PFSK-1 (cell line): ENCODE measurements around the gene PIM3.

ENCODE experiments used
- SIN3A ChIP-seq: IDR thresholded peaks from 2 replicates; pipeline ENCODE4 v1.6.1; 2012; ENCODE audit warnings: mild to moderate bottlenecking, low read length, moderate library complexity, borderline replicate concordance; ENCODE audit not compliant: insufficient read depth
- TF ChIP-seq, protein P1 (sequence below), 2 experiments: IDR thresholded peaks; 2 replicates each; pipeline versions ENCODE4 v1.6.1 to v1.8.0; 2011 to 2012; ENCODE audit warnings: low read depth in 2 of 2, low read length in 2 of 2, control low read depth in 1 of 2, inconsistent platforms in 1 of 2, mild to moderate bottlenecking in 1 of 2, moderate library complexity in 1 of 2; ENCODE audit not compliant: insufficient read depth in 1 of 2

DNA sequence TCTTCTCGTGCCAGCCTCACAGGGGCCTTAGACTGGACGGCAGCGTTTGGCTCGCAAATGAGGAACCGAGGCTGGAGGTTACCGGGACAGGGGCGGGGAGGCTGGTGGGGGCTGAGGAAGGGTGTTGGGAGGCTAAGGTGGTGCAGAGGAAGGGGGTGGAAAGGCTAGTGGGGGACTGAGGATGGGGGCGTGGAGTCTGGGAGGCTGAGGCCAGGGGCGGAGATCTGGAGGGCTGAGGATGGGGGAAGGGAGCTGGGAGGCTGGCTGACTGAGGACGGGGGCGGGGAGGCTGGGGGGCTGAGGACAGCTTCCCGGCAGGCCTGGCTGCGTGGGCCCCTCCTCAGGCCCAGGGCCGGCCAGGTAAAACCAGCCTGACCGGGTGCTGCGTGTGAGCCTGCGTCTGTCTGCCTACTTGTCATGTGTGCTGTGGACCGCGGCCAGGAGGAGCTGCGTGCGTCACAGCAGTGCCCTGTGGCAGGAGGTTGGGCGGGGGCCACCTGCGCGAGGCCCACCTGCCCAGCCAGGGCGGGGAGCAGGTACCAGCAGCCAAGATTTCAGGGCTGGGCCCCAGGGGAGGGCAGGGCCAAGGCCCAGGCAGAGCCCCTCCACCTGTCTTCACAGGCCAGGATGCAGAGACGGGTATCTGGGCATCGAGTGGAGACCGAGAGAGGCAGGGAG lies 9.4 kb upstream of the PIM3 start:
- no peak for TF ChIP-seq SIN3A
- TF ChIP-seq, protein P1, sequence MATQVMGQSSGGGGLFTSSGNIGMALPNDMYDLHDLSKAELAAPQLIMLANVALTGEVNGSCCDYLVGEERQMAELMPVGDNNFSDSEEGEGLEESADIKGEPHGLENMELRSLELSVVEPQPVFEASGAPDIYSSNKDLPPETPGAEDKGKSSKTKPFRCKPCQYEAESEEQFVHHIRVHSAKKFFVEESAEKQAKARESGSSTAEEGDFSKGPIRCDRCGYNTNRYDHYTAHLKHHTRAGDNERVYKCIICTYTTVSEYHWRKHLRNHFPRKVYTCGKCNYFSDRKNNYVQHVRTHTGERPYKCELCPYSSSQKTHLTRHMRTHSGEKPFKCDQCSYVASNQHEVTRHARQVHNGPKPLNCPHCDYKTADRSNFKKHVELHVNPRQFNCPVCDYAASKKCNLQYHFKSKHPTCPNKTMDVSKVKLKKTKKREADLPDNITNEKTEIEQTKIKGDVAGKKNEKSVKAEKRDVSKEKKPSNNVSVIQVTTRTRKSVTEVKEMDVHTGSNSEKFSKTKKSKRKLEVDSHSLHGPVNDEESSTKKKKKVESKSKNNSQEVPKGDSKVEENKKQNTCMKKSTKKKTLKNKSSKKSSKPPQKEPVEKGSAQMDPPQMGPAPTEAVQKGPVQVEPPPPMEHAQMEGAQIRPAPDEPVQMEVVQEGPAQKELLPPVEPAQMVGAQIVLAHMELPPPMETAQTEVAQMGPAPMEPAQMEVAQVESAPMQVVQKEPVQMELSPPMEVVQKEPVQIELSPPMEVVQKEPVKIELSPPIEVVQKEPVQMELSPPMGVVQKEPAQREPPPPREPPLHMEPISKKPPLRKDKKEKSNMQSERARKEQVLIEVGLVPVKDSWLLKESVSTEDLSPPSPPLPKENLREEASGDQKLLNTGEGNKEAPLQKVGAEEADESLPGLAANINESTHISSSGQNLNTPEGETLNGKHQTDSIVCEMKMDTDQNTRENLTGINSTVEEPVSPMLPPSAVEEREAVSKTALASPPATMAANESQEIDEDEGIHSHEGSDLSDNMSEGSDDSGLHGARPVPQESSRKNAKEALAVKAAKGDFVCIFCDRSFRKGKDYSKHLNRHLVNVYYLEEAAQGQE (IDR thresholded peaks at IDR 0.05; ENCODE audit: insufficient read depth in 1 of 2, low read depth in 2 of 2, low read length in 2 of 2): no peak
